Measurements from ENCODE around the gene TSPAN17. TPM values are rescaled to one million over a fixed set of nuclear protein-coding genes. Genes with fewer than 3 reads are reported as not detected.
A peak's percentile ranks its signal among the peaks of the same experiment; 100 is the strongest.

TSPAN17 gene
- total RNA-seq, 2 experiments from 2014 or later: 24.6 to 26.3 TPM

GRCh38 chr5:176625966-176626875 lies 21.1 kb upstream of the TSPAN17 start:
- no peaks in the 10 kb centered on the region for H3K9me3 Mint-ChIP-seq
- peaks cover 12% of the 10 kb centered on the region for H3K4me1 Mint-ChIP-seq (ENCODE audit: low read depth)
- no peak overlapping the region for H3K27ac Mint-ChIP-seq
- no peak for DNase-seq
- CTCF ChIA-PET: interaction anchor here (0.9 kb wide), 1 partner anchor 35 kb away, joined by 3 read pairs; no protein-coding TSS in a partner anchor
- H3K27me3 Mint-ChIP-seq: peaks cover 51% of the 10 kb centered on the region
- H3K36me3 Mint-ChIP-seq (ENCODE audit: low read depth): no peaks in the 10 kb centered on the region
- intact Hi-C loops (cut with micrococcal nuclease): no loop called here
- no peak for ATAC-seq
- POLR2A ChIA-PET: no interaction called here
- TF ChIP-seq CTCF (IDR thresholded peaks at IDR 0.05): no peak
- H3K4me3 Mint-ChIP-seq: no peak overlapping the region

GRCh38 chr5:176626876-176627236 lies 20.4 kb upstream of the TSPAN17 start:
- ChIA-PET POLR2A (no interaction called here), CTCF (no interaction called here)
- DNase-seq (no peak), ATAC-seq (no peak)
- H3K36me3 Mint-ChIP-seq (ENCODE audit: low read depth): no peaks in the 10 kb centered on the region
- peaks cover 55% of the 10 kb centered on the region for H3K27me3 Mint-ChIP-seq
- H3K9me3 Mint-ChIP-seq: no peaks in the 10 kb centered on the region
- no peak overlapping the region for H3K27ac Mint-ChIP-seq
- no peak for TF ChIP-seq CTCF (IDR thresholded peaks at IDR 0.05)
- intact Hi-C loops (cut with micrococcal nuclease): no loop called here
- H3K4me3 Mint-ChIP-seq: no peak overlapping the region
- peaks cover 12% of the 10 kb centered on the region for H3K4me1 Mint-ChIP-seq (ENCODE audit: low read depth)

DNA sequence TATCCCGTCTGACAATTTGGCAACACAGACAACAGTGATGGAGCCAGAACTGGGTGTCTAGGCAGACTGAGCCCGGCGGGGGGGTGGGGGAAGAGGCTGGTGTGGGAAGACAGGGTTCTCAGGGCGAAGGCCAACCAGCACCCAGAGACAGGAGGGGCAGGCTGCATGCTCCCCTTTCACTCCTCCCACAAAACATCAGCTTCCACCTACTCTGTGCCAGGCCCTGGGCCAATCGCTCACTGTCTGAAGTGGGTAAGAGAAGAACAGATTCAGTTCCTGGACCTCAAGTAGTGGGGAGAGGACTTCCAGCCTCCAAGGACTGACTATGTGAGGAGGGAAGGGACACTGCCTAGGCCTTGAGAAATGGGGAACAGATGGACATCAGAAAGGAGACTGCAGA lies 19.7 kb upstream of the TSPAN17 start:
- ChIA-PET POLR2A (no interaction called here), CTCF (no interaction called here)
- TF ChIP-seq CTCF (IDR thresholded peaks at IDR 0.05): no peak
- H3K4me1 Mint-ChIP-seq (ENCODE audit: low read depth): peaks cover 12% of the 10 kb centered on the region
- intact Hi-C loops (cut with micrococcal nuclease): no loop called here
- no peak overlapping the region for H3K27ac Mint-ChIP-seq
- H3K4me3 Mint-ChIP-seq: no peak overlapping the region
- peaks cover 52% of the 10 kb centered on the region for H3K27me3 Mint-ChIP-seq
- DNase-seq (no peak), ATAC-seq (no peak)
- H3K36me3 Mint-ChIP-seq (ENCODE audit: low read depth): no peaks in the 10 kb centered on the region
- no peaks in the 10 kb centered on the region for H3K9me3 Mint-ChIP-seq

DNA sequence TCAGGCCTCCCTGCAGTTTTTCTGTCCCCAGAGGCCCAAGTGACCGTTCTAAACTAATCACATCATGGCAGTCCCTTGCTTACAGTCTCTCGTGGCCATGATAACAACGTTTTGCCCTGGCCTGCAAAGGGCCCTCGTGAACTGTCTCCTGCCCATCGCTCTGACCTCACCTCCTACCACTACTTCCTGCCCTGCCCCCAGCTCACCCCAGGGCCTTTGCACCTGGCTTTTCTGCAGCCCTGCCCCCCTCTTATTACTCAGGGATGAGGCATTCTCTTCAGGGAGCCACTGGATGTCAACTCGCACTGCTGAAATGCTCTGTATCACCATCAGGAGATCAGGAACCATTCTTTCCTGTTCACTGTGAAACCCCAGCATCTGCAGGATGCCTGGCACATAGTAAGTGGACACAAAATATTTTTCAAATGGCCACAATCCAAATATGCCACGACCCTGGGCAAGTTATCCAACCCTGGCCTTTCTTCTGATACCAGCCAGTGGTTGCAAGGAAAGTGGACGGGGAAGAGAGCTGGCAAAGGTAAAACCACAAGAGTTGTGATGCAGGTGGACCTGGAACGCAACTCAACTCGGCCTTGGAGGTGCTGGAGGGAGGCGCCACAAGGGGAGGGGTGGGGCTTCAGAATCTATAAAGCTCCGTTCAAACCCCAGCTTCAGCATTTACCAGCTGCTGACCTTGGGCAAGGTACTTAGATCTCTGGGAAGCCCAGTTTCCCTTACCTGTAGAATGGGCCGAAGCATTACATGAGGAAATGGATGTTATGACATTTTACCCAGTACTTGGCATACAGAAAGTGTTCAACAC lies 18.7 kb upstream of the TSPAN17 start:
- no peak for TF ChIP-seq CTCF (IDR thresholded peaks at IDR 0.05)
- ChIA-PET CTCF (no interaction called here), POLR2A (no interaction called here)
- Mint-ChIP-seq H3K27me3 (peaks cover 57% of the 10 kb centered on the region), H3K36me3 (ENCODE audit: low read depth) (no peaks in the 10 kb centered on the region), H3K9me3 (no peaks in the 10 kb centered on the region), H3K27ac (no peak overlapping the region), H3K4me3 (peak overlapping the region; percentile 13), H3K4me1 (ENCODE audit: low read depth) (peaks cover 14% of the 10 kb centered on the region)
- ATAC-seq: no peak
- intact Hi-C loops (cut with micrococcal nuclease): no loop called here
- no peak for DNase-seq

Measured in activated CD8-positive, alpha-beta T cell treated with anti-CD3 and anti-CD28 coated beads for 36 hours (primary cell).